Fibroblast of lung (primary cell): ENCODE measurements around the gene ACOXL.
"Not testable (repeated sequence)": the region's sequence is repeated elsewhere in the genome, so short reads cannot be mapped to it uniquely, and the experiment has no call there.

Source experiments
- CTCF ChIP-seq, 2 donors: IDR thresholded peaks in 1 of 2; conservative IDR thresholded peaks in 1 of 2; 1 replicate in 1 of 2; 2 replicates in 1 of 2; pipeline ENCODE4 v1.5.1; 2011 to 2012; ENCODE audit warnings: low read length in 2 of 2, control low read depth in 1 of 2, inconsistent platforms in 1 of 2, low read depth in 1 of 2, mild to moderate bottlenecking in 1 of 2
- EZH2 ChIP-seq: IDR thresholded peaks from 2 replicates; pipeline ENCODE4 v1.5.1; 2012; ENCODE audit warnings: low read length, control low read depth, mild to moderate bottlenecking; ENCODE audit errors: missing control alignments

GRCh38 chr2:110687775-110688484 is 44.4 kb upstream of the ACOXL start:
- not testable (repeated sequence) for TF ChIP-seq CTCF (conservative IDR thresholded peaks at IDR 0.05 in 1 of 2, IDR thresholded peaks at IDR 0.05 in 1 of 2; ENCODE audit: low read depth in 1 of 2, low read length in 2 of 2); EZH2
